ENCODE data around the gene FAM78B. TPM values are rescaled to one million over a fixed set of nuclear protein-coding genes. Genes with fewer than 3 reads are reported as not detected.

FAM78B gene
- total RNA-seq, 1 donor = 0.27 TPM

DNA sequence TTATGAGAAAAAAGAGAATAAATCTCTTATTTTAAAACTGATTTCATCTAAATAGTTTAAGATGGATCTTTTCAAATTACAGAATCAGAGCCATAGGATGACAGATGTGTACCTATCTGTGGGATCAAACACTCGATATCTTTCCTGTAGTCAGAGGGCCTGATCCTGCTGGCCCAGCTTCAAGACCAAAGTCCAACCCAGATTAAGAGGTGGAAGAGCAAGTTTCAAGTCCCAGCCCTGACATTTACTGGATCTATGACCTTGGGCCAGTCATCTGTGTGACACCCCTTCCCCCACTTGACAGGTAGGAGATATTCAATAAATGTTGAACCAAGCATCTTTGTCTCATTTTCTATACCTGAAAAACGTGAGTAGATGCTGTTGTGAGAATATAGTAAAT lies 140.7 kb downstream of the FAM78B start:
- DNase-seq (ENCODE audit: low read depth in 2 of 3, low spot score in 2 of 3) = no peak

DNA sequence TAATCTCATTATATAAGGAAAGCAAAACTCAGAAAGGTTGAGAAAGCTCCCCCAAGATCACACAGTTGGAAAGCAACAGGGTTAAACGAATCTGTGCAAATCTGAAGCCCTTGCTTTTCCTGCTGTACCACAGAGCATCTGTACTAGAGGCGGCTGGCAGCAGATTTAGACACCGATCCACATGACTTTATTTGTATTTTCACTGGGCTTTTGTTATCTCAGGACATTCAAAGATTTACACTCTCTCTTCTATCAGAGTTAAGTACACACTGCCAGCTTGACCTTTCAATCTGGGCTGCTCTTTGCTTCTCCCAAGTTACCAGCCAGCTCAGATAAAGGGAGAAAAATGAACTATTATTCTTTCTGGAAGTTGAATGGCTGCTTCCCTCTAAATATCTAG lies 146.6 kb downstream of the FAM78B start:
- DNase-seq (ENCODE audit: low read depth in 2 of 3, low spot score in 2 of 3) = no peak

Small RNA genes lying within 50 kb of the gene (small RNA-seq; reads per million reads assigned to genes)
- not detected for gene MIR921
- gene RNA5SP64 = not detected

Measured in hematopoietic multipotent progenitor cell (in vitro differentiated cells).